ENCODE results near the gene CTNNA2.

- no peak for TF ChIP-seq EZH2 (IDR thresholded peaks at IDR 0.05; ENCODE audit: borderline replicate concordance, low read depth, low read length, severe bottlenecking)
- TF ChIP-seq, protein P1, sequence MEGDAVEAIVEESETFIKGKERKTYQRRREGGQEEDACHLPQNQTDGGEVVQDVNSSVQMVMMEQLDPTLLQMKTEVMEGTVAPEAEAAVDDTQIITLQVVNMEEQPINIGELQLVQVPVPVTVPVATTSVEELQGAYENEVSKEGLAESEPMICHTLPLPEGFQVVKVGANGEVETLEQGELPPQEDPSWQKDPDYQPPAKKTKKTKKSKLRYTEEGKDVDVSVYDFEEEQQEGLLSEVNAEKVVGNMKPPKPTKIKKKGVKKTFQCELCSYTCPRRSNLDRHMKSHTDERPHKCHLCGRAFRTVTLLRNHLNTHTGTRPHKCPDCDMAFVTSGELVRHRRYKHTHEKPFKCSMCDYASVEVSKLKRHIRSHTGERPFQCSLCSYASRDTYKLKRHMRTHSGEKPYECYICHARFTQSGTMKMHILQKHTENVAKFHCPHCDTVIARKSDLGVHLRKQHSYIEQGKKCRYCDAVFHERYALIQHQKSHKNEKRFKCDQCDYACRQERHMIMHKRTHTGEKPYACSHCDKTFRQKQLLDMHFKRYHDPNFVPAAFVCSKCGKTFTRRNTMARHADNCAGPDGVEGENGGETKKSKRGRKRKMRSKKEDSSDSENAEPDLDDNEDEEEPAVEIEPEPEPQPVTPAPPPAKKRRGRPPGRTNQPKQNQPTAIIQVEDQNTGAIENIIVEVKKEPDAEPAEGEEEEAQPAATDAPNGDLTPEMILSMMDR (IDR thresholded peaks at IDR 0.05; ENCODE audit: borderline replicate concordance, extremely low read depth, low read length, poor library complexity, severe bottlenecking): no peak
These were observed 279.2 kb downstream of the CTNNA2 start for GRCh38 chr2:79792090-79792489.
